ENCODE results near the gene OR4S1. TPM values are rescaled to one million over a fixed set of nuclear protein-coding genes. Genes with fewer than 3 reads are reported as not detected.
"Not testable (repeated sequence)": the region's sequence is repeated elsewhere in the genome, so short reads cannot be mapped to it uniquely, and the experiment has no call there.

Gene OR4S1
- not detected for total RNA-seq

- no peak for DNase-seq
Observed at GRCh38 chr11:48305923-48306322, at the start of gene OR4S1. TSS of gene OR4S1 (plus strand) at chr11:48306223. CDS start at chr11:48306223, 0 bp downstream.

GRCh38 chr11:48261600-48261999, 44.4 kb upstream of the OR4S1 start:
- DNase-seq, result no peak

GRCh38 chr11:48263423-48263911, 42.6 kb upstream of the OR4S1 start, which contains the start of gene OR4X1:
TSS of gene OR4X1 (plus strand) at chr11:48263861. CDS start at chr11:48263861, 0 bp downstream.
- no peak for DNase-seq

GRCh38 chr11:48270621-48271020, 35.4 kb upstream of the OR4S1 start:
- no peak for DNase-seq

- DNase-seq, result no peak
Observed at GRCh38 chr11:48272606-48273005, 33.4 kb upstream of the OR4S1 start.

- peak; percentile 44 for DNase-seq
Observed at GRCh38 chr11:48307760-48308386, 1.9 kb downstream of the OR4S1 start.

GRCh38 chr11:48313590-48313989, 7.6 kb downstream of the OR4S1 start:
- DNase-seq, result not testable (repeated sequence)

GRCh38 chr11:48319813-48320212, 13.8 kb downstream of the OR4S1 start:
- not testable (repeated sequence) for DNase-seq

- not testable (repeated sequence) for DNase-seq
Observed at GRCh38 chr11:48324620-48325019, 18.6 kb downstream of the OR4S1 start, which contains the start of gene OR4C3. TSS of gene OR4C3 (plus strand) at chr11:48324920. CDS start at chr11:48325022, 102 bp downstream.

- DNase-seq, result no peak
Observed at GRCh38 chr11:48341466-48341865, 35.4 kb downstream of the OR4S1 start.

GRCh38 chr11:48342505-48342904, 36.5 kb downstream of the OR4S1 start:
- DNase-seq, result not testable (repeated sequence)

GRCh38 chr11:48346286-48346685, 40.3 kb downstream of the OR4S1 start:
- DNase-seq, result not testable (repeated sequence)

GRCh38 chr11:48354013-48354412, 48.0 kb downstream of the OR4S1 start:
- no peak for DNase-seq

- no peak for DNase-seq
Observed at GRCh38 chr11:48354677-48355076, 48.7 kb downstream of the OR4S1 start.

Data from effector CD4-positive, alpha-beta T cell (primary cell).